NB4 (cell line): ENCODE data around the gene ASS1.

Source experiments
- CTCF ChIP-seq: IDR thresholded peaks from one replicate; pipeline ENCODE4 v1.5.1; 2012; ENCODE audit warnings: low read depth, low read length
- MYC ChIP-seq: IDR thresholded peaks from 2 replicates; pipeline ENCODE4 v1.6.1; 2011; ENCODE audit warnings: low read depth, low read length
- POLR2A ChIP-seq: IDR thresholded peaks from 2 replicates; pipeline ENCODE4 v1.6.1; 2011; ENCODE audit warnings: mild to moderate bottlenecking; ENCODE audit not compliant: insufficient read length; ENCODE audit errors: extremely low read depth

DNA sequence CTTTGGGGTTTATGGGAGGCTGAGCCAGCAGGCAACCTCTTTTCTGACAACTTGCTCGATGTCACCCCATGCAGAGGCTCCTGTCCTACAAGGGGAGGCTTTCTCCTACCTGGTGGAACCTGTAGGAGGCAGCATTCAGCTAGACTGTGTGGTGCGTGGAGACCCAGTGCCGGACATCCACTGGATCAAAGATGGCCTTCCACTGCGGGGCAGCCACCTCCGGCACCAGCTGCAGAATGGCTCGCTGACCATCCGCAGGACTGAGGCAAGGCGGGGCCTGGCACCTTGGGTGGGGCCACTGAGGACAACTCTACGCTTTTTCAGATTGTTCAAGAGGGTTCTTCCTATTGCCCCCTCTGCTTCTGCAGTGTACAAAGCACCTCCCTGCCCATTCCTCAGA, 36.1 kb upstream of the ASS1 start:
- TF ChIP-seq CTCF (peak; percentile 31), POLR2A (no peak), MYC (no peak)
